ENCODE measurements around the gene PARP4. TPM values are rescaled to one million over a fixed set of nuclear protein-coding genes. Genes with fewer than 3 reads are reported as not detected.

PARP4 gene
- total and polyA plus RNA-seq, 2 of the 13 experiments (the other 11 are each of a cell fraction or from before 2014, with no cell fraction given) = 40.5 to 42.6 TPM

DNA sequence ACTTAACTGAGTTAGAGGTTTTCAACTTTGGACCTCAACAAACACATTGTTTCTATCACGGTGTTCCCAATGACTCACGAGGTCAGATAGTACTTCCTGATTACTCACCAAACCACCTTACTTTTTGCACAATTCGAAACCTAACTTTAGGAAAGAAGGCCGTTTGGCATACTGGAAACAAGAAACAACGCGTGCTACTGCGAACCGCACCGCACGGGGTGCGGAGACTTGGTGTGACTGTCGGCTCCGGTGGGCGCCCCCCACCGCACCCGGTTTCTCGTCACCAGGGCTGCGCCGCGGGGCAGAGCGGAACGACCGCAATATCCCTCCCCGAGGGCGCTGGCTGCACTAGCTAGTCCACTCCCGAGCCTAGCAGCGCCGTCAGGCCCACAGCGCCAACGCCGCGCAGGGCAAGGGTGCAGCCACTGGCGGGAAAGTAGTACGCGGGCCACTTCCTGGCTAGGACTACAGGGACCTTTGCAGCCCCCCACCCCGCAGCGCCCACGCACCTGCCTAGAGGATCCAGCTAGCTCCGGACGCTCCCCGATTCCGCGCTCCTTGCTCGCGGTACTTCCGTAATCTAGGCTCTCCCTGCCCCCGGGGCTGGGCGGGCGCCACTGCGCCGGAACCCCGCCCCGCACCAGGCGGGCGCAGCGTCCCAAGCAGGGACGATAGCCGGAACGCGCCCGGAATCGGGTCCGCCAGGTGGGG lies at the start of gene PARP4 (continued):
- TF ChIP-seq FOXJ3 (CRISPR knock-in tag; IDR thresholded peaks at IDR 0.05; ENCODE audit: borderline replicate concordance) = peak; percentile 51; the same call in 1 of the 2 replicates
- peak; percentile 92 to 93 for TF ChIP-seq POLR2A (IDR thresholded peaks at IDR 0.05; ENCODE audit: insufficient read depth in 1 of 2, low read depth in 2 of 2, low read length in 2 of 2)
- no peak for TF ChIP-seq TBP (CRISPR knock-in tag; IDR thresholded peaks at IDR 0.05)
- TF ChIP-seq MXD3 (CRISPR knock-in tag; IDR thresholded peaks at IDR 0.05) = peak; percentile 48; the same call in 1 of the 2 replicates
- no peak for TF ChIP-seq TSC22D2 (CRISPR knock-in tag; IDR thresholded peaks at IDR 0.05; ENCODE audit: borderline replicate concordance)
- TF ChIP-seq ZNF333 (CRISPR knock-in tag; IDR thresholded peaks at IDR 0.05; ENCODE audit: borderline replicate concordance) = peak; percentile 95; the same call in 1 of the 2 replicates
- TF ChIP-seq MEIS2 (CRISPR knock-in tag; IDR thresholded peaks at IDR 0.05) = peak; percentile 51; the same call in 1 of the 2 replicates
- TF ChIP-seq KLF12 (CRISPR knock-in tag; IDR thresholded peaks at IDR 0.05; ENCODE audit: borderline replicate concordance) = peak; percentile 42; the same call in 1 of the 2 replicates
- TF ChIP-seq ZNF501 (CRISPR knock-in tag; IDR thresholded peaks at IDR 0.05) = peak; percentile 95
- no peak for TF ChIP-seq SP1 (IDR thresholded peaks at IDR 0.05)
- peak; percentile 39; the same call in 1 of the 2 replicates for TF ChIP-seq SP1 (CRISPR knock-in tag; IDR thresholded peaks at IDR 0.05)
- 0 out of 2 replicates have a peak, but pooled peaks have one; percentile 50 for TF ChIP-seq ZNF615 (CRISPR knock-in tag; IDR thresholded peaks at IDR 0.05; ENCODE audit: borderline replicate concordance)
- TF ChIP-seq ZNF678 (CRISPR knock-in tag; IDR thresholded peaks at IDR 0.05) = 0 out of 2 replicates have a peak, but pooled peaks have one; percentile 87
- peak; percentile 75; the same call in 1 of the 2 replicates for TF ChIP-seq SOX5 (CRISPR knock-in tag; IDR thresholded peaks at IDR 0.05; ENCODE audit: borderline replicate concordance)
- peak; percentile 79 for TF ChIP-seq FOSL1 (CRISPR knock-in tag; IDR thresholded peaks at IDR 0.05; ENCODE audit: borderline replicate concordance)
- TF ChIP-seq EED (CRISPR knock-in tag; IDR thresholded peaks at IDR 0.05) = peak; percentile 80
- TF ChIP-seq ZSCAN9 (CRISPR knock-in tag; IDR thresholded peaks at IDR 0.05; ENCODE audit: borderline replicate concordance) = peak; percentile 45; the same call in 1 of the 2 replicates
- 0 out of 2 replicates have a peak, but pooled peaks have one; percentile 13 for TF ChIP-seq ZNF337 (CRISPR knock-in tag; IDR thresholded peaks at IDR 0.05; ENCODE audit: borderline replicate concordance, low read depth)
- TF ChIP-seq, protein P1, sequence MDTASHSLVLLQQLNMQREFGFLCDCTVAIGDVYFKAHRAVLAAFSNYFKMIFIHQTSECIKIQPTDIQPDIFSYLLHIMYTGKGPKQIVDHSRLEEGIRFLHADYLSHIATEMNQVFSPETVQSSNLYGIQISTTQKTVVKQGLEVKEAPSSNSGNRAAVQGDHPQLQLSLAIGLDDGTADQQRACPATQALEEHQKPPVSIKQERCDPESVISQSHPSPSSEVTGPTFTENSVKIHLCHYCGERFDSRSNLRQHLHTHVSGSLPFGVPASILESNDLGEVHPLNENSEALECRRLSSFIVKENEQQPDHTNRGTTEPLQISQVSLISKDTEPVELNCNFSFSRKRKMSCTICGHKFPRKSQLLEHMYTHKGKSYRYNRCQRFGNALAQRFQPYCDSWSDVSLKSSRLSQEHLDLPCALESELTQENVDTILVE (CRISPR knock-in tag; IDR thresholded peaks at IDR 0.05) = peak; percentile 59; the same call in 1 of the 2 replicates
- TF ChIP-seq, protein P2, sequence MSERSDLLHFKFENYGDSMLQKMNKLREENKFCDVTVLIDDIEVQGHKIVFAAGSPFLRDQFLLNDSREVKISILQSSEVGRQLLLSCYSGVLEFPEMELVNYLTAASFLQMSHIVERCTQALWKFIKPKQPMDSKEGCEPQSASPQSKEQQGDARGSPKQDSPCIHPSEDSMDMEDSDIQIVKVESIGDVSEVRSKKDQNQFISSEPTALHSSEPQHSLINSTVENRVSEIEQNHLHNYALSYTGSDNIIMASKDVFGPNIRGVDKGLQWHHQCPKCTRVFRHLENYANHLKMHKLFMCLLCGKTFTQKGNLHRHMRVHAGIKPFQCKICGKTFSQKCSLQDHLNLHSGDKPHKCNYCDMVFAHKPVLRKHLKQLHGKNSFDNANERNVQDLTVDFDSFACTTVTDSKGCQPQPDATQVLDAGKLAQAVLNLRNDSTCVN (CRISPR knock-in tag; IDR thresholded peaks at IDR 0.05; ENCODE audit: borderline replicate concordance) = peak; percentile 68
- peak; percentile 85 for TF ChIP-seq KDM2A (CRISPR knock-in tag; IDR thresholded peaks at IDR 0.05; ENCODE audit: borderline replicate concordance, low read depth)
- TF ChIP-seq SOX6 (IDR thresholded peaks at IDR 0.05) = no peak
- peak; percentile 87 for TF ChIP-seq SOX6 (CRISPR knock-in tag; IDR thresholded peaks at IDR 0.05)
- TF ChIP-seq, protein P3, sequence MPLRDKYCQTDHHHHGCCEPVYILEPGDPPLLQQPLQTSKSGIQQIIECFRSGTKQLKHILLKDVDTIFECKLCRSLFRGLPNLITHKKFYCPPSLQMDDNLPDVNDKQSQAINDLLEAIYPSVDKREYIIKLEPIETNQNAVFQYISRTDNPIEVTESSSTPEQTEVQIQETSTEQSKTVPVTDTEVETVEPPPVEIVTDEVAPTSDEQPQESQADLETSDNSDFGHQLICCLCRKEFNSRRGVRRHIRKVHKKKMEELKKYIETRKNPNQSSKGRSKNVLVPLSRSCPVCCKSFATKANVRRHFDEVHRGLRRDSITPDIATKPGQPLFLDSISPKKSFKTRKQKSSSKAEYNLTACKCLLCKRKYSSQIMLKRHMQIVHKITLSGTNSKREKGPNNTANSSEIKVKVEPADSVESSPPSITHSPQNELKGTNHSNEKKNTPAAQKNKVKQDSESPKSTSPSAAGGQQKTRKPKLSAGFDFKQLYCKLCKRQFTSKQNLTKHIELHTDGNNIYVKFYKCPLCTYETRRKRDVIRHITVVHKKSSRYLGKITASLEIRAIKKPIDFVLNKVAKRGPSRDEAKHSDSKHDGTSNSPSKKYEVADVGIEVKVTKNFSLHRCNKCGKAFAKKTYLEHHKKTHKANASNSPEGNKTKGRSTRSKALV (CRISPR knock-in tag; IDR thresholded peaks at IDR 0.05) = peak; percentile 83
- peak; percentile 60 for TF ChIP-seq JUND (CRISPR knock-in tag; IDR thresholded peaks at IDR 0.05)
- peak; percentile 71; the same call in 1 of the 2 replicates for TF ChIP-seq HNRNPL (IDR thresholded peaks at IDR 0.05; ENCODE audit: low read depth, low read length)
- peak; percentile 80 for TF ChIP-seq KAT8 (CRISPR knock-in tag; IDR thresholded peaks at IDR 0.05)
- peak; percentile 81 for TF ChIP-seq KMT2B (CRISPR knock-in tag; IDR thresholded peaks at IDR 0.05)
